GM12865 (cell line): ENCODE data around the gene MARCHF2.

ENCODE experiments used
- DNase-seq: peaks from one replicate; pipeline ENCODE4 v3.0.0; 2010; ENCODE audit warnings: low read depth
- H3K4me3 ChIP-seq: 2 replicates; pipeline ENCODE4 v1.5.1; 2011; ENCODE audit warnings: mild to moderate bottlenecking, low read depth, low read length, control low read depth
- TF ChIP-seq, protein P1 (sequence below): IDR thresholded peaks from 2 replicates; pipeline ENCODE4 v1.5.1; 2011; ENCODE audit warnings: low read length, control low read depth, low read depth, inconsistent platforms; ENCODE audit not compliant: insufficient read depth; ENCODE audit errors: missing control alignments

MARCHF2 gene

DNA sequence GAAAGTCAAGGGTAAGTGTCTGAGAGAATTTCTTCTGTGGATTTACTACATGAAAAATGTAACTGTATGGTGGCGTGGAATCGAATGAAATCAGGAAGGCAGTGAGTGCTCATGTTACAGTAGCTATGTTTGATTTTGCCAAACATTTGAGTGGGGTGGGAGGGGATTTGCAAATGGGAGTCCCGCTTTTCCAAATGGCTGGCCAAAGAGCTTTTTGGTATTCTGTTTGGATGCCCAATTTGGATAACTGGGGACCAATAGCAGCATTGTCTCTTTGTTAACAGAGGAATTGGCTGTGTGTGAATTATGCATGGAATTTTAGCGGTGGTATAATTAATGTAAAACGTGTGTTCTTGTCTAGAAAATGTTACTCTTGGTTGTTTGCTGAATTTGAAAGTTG lies 49.5 kb downstream of the MARCHF2 start:
- TF ChIP-seq, protein P1, sequence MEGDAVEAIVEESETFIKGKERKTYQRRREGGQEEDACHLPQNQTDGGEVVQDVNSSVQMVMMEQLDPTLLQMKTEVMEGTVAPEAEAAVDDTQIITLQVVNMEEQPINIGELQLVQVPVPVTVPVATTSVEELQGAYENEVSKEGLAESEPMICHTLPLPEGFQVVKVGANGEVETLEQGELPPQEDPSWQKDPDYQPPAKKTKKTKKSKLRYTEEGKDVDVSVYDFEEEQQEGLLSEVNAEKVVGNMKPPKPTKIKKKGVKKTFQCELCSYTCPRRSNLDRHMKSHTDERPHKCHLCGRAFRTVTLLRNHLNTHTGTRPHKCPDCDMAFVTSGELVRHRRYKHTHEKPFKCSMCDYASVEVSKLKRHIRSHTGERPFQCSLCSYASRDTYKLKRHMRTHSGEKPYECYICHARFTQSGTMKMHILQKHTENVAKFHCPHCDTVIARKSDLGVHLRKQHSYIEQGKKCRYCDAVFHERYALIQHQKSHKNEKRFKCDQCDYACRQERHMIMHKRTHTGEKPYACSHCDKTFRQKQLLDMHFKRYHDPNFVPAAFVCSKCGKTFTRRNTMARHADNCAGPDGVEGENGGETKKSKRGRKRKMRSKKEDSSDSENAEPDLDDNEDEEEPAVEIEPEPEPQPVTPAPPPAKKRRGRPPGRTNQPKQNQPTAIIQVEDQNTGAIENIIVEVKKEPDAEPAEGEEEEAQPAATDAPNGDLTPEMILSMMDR: no peak
- no peak for DNase-seq
- no peak overlapping the region for H3K4me3 ChIP-seq

DNA sequence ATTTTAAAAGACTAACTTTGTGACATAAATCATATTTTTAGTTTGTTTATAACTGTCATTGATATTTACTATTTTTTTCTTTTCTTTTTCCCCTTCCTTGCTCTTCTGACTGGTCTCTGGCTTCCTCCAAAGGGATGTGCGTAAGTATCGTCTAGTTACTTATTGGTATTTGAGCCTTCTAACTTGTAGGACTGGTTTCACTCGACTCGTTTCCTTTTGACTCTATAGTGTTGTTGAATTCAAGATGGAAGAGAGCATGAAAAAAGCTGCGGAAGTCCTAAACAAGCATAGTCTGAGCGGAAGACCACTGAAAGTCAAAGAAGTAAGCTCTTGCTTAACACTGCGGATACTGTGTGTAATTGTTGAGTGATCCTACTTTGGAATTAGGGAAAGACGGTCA lies 50.3 kb downstream of the MARCHF2 start:
- TF ChIP-seq, protein P1: no peak
- no peak for DNase-seq
- H3K4me3 ChIP-seq: no peak overlapping the region

DNA sequence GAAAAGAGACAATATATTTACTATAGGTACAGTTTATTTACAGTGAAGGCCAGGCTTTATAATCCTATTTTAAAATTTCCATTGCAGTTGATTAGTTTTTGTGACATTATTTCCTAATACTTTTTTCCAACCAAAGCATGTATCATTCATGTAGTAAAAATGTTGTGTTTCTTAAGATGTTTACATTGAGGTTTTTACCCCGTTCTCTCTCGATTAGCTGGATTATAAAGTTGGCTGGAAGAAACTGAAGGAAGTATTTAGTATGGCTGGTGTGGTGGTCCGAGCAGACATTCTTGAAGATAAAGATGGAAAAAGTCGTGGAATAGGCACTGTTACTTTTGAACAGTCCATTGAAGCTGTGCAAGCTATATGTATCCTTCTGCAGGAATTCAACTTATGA lies 52.9 kb downstream of the MARCHF2 start:
- DNase-seq: no peak
- H3K4me3 ChIP-seq: no peak overlapping the region
- TF ChIP-seq, protein P1: no peak

DNA sequence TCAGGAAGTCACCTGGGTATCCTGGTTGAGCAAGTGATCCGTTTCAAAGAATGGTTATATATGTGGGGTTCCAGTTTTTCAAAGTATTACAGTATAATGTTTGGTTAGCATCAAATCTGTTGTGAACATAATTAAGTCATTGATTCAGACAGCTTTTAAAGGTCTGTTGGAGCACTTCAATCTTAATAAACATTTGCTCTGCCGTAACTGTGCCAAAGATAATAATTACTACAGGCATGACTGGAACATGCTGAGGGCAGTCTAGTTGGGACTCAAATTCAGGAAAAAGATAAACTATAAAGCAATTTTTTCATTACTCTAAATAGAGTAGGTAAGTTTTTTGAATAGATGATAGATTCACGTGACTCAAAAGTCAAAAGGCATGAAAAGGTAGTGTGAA lies 55.0 kb downstream of the MARCHF2 start:
- H3K4me3 ChIP-seq: no peak overlapping the region
- TF ChIP-seq, protein P1: no peak
- no peak for DNase-seq

DNA sequence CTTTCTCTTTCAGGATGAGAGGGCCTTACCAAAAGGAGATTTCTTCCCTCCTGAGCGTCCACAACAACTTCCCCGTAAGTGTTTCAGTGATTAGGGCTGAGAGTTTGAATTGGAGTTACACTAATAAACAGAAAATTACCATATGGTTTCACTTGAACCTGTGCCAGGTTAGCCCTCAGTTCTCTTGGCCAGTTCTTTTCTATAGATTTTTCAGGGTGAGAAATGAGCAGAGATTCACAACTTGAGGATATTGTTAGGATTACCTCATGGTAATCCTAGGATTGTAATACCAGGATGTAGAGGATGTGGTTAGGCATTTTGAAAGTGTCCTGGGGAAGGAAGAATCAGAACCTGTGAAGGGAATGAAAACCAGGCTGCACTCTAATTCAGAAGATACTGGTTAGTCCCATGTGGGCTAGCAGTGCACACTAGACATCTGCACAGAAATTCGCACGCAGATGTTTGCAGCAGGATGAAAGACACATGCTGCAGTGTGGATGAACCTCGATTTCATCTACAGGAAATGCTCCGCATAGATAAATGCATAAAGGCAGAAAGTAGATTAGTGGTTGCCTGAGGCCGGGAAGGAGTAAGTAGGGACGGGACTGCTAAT lies 55.8 kb downstream of the MARCHF2 start:
- DNase-seq: peak; percentile 51
- TF ChIP-seq, protein P1: no peak
- no peak overlapping the region for H3K4me3 ChIP-seq

DNA sequence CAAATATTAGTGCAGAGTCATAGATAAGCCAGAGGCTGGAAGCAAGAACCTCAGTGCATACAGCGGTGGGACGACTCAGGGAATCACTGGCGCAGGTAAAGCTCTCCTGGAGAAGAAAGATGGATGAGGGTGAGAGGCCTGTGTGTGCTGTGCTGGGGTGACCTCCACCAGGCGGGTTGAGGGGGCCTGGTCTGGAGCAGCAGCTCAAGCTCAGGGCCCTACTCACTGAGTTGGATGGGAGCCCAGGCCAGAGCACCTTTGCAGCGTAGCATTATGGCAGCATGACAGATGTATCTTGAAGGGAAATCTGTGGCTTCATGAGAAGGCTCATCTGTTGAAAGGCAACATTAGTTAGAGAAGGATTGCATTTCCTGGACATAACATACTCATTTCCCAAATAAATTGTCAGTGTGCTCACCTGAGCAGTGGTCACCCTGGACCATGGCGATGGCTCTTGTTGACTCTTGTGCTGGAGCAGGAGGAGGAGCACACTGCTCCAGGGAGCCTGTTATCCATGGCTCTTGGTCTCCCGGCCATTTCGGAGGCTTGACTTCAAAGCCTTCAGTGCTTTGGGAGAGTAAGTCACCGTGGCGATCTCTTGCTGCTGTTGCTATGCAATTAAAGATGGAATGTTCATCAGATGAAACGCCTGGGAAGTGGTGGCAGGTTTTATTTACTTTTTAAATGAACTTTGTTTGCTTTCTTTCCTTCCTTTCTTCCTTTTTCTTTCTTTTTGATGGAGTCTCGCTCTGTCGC lies 56.7 kb downstream of the MARCHF2 start:
- TF ChIP-seq, protein P1: no peak
- no peak for DNase-seq
- no peak overlapping the region for H3K4me3 ChIP-seq
